Hematopoietic multipotent progenitor cell treated with erythropoietin and hydrocortisone succinate and interleukin-3 and kit ligand, for 15 days (in vitro differentiated cells): ENCODE results near the gene NPIPB13.
"Not testable (repeated sequence)": the region's sequence is repeated elsewhere in the genome, so short reads cannot be mapped to it uniquely, and the experiment has no call there.

Experiments
- DNase-seq: peaks from one replicate; pipeline ENCODE4 v3.0.0-alpha.2; 2015; ENCODE audit warnings: low spot score

The NPIPB13 gene

DNA sequence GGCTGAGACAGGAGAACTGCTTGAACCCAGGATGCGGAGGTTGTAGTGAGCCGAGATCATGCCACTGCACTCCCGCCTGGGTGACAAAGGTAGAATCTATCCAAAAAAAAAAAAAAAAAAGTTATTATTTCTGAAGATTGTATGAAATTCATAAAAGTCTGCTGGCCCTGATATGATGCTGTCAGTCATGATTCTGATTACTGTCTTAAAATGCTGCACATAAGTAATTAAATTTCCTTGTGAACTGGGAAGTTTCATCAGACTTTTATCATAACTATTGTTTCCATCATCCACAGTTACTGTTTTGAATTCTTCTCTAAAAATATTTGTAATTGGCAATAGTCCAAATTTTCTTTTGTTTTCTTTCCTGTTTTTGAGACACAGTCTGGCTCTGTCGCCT lies at the start of gene NPIPB13:
Gene NPIPB13, minus strand, starts transcription at position 101 of the 400 bp plus-strand sequence. CDS start 2,906 bp downstream, outside the sequence.
- DNase-seq, result not testable (repeated sequence)

DNA sequence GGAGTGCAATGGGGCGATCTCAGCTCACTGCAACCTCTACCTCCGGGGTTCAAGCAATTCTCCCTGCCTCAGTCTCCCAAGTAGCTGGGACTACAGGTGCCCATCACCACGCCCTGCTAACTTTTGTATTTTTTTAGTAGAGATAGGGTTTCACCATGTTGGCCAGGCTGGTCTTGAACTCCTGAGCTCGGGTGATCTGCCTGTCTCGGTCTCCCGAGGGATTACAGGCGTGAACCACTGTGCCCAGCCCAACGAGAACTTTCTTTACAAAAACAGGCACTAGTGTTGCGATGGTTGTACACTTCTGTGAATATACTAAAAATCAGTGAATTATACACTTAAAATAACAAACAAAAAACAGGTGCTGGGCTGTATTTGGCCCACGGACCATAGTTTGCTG lies 34.1 kb upstream of the NPIPB13 start:
- DNase-seq, result not testable (repeated sequence)

DNA sequence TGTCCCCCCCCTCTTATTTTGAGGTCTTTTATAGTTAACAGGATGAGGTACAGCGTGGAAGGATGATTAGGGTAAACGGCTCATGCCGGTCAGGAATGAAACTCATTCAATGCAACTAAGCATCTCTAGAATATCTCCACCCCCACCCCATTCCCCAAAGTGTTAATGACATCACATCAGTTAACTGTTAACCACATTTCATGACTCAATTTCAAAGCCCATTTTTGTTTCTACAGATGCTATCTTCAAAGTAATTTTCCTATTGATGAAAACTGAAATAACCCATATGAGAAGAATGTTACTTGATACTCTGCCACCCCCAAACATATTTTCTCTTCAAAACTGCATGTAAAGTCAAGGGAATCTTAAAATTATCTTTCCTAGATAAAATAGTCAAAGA lies 30.2 kb upstream of the NPIPB13 start:
- not testable (repeated sequence) for DNase-seq

DNA sequence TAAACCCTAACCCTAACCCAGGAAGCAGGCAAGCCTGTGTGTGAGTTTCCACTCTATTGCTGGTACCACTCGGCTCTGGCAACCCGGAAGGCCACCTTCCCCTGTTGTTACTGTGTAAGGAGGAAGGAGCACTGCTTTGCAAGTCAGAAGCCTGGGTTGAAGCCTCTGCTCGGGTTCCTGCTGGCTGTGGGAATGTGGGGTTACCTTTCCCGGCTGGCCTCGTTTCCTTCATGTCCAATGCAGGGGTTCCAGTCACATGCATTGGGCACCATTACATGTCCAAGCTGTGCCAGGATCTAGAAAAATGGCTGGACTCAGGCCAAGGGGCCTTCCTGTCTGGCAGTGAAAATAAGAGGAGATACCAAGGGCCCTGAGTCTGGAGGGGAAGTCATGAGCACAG lies 31.2 kb downstream of the NPIPB13 start:
- DNase-seq, result not testable (repeated sequence)

DNA sequence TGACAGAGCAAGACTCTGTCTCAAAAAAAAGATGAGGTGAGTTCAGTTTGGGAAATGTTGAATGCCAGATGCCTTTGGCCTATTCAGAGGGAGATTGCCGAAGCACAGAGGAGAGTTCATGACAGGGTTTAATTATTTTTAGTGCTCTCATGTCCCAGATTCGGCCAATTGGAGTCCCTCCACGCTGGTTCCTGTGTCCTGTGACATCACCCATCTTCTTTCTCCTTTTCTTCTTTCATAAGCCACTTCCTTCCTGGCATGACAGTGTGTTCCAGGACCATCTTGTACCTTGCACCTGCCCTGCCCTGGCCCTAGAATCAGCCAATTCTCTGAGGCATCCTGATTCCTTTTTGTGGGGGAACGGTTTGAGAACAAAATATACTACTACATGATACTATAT lies 36.9 kb downstream of the NPIPB13 start:
- not testable (repeated sequence) for DNase-seq

DNA sequence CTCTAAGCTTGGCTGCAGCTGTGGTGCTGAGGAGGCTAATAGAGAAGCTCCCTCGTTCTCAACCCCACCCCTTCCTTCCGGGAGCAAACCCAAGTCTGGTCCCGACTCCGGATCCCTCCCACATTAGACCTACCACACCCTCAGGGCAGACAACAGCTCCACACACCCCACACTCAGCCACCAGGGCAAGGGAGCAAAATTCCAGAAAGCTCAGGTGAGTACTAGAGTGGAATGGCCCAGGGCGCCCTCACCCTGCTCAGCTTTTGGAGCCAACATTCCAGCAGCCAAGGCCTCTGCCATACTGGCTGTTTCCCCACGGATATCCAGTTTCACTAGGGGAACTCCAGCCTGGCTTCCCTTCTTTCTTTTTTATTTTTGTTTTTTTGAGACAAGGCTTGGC lies 39.2 kb downstream of the NPIPB13 start:
- not testable (repeated sequence) for DNase-seq

DNA sequence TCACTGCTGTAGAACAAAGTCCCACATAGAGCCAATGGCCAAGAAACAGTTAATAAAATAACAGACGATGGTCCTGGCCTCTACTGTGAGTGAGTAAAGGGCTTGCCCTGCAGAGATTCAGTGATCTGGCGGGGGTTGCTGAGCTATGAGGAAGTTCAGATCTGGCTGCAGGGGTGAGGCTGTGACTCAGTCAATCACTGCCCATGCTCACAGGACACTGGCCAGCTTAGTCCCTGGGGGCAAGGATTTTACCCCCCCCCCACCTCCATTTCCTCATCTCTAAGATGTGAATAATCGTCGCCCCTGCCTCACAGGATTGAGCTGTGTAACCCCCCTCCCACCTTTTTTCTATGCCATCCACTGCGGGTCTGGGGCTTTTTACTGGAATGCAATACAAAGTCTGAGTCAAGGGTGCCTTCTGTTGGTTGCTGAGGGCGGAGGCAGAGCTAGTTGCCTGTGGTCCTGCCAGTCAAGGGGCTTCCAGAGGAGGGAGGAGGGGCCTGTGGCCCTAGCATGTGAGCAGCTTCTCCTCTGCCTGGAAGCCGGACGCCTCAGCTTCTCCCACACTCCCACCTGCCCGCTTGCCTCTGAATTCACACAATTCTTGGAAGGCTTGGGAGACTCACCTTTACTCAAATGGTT lies 41.1 kb downstream of the NPIPB13 start:
- not testable (repeated sequence) for DNase-seq

DNA sequence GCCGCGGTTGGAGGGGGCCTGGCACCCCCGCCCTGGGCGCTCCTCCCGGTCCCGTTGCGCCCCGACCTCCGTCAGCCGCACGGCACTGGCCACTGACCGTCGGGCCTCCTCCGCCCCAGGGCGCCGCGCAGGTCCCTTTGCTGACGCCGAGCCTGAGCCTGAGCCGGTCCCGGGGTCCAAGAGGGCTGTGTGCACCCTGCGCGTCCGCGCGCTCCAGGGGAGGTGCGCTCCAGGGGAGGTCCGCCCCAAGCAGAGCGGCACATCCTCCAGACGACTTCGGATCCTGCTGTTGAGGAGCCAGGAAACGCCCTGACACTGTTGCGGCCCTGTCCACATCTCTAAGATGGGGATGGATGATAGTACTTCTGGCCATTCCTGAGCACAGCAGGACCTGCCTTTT lies 42.0 kb downstream of the NPIPB13 start:
- not testable (repeated sequence) for DNase-seq

DNA sequence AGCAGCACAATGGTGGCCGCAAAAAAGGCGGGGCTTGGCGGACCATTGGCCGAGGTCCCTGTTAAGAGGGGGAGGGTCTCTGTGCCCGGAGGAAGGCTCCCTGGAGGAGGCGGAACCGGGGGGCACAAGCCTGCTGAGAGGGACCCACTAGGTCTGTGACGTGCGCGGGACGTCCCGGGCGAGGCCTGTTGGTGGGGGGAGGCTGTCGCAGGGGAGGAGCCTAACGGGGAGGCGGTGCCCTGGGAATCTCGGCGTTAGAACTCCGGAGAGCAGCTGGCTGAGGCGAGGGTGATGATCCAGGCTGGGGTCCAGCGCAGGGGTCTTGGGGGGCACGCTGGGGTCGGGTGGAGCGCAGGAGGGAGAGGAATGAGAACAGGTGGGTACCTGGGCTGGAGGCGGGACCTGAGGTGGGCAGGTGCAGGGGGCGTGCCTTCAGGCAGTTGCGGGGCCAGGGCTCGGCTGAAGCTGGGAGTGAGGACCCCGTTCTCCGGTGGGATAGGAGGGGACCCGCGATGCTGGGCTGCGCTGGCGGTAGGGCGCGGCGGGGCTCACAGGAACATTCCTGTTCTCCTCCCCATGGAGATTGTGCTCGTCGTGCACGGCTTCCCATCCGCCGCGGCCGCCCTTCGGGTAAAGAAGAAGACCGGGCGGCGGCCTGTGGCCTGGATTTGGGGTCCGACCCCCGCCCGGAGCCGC lies 42.6 kb downstream of the NPIPB13 start:
- DNase-seq, result not testable (repeated sequence)

DNA sequence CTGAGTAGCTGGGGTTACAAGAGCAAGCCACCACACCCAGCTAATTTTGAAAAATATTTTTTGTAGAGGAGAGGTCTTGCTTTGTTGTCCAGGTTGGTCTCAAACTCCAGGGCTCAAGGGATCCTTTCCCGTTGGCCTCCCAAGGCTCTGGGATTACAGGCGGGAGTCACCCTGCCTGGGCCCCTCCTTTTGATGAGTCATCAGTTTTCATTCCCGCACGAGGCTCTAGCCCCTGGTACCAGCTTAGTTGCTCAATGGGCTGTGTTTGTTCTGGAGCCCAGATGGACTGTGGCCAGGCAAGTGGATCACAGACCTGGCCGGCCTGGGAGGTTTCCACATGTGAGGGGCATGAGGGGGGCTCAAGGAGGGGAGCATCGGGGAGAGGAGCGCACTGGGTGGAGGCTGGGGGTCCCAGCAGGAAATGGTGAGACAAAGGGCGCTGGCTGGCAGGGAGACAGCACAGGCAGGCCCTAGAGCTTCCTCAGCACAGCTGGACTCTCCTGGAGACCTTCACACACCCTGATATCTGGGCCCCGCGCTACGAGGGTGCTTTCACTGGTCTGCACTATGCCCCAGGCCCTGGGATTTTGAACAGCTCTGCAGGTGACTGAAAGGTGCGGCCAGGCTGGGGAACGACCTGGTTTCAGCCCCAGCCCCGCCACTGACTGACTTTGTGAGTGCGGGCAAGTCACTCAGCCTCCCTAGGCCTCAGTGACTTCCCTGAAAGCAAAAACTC lies 48.5 kb downstream of the NPIPB13 start:
- not testable (repeated sequence) for DNase-seq

DNA sequence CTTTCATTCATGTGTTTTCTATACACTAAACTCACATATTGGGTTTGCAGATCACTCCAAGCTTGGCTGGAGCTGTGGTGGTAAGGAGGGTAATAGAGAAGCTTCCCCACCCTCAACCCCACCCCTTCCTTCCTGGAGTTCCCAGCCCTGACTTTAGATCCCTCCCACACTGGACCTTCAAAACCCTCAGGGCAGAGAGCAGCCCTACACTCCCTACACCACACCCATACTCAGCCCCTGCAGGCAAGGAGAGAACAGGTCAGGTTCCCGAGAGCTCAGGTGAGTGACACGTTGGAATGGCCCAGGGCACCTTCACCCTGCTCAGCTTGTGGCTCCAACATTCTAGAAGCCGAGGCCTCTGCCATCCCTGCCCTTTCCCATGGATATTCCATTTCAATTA lies 49.2 kb downstream of the NPIPB13 start, which contains the start of gene SULT1A3:
Gene SULT1A3, plus strand, starts transcription at position 207 of the 400 bp plus-strand sequence. CDS start 1,474 bp downstream, outside the sequence.
- not testable (repeated sequence) for DNase-seq
